DND-41 (cell line): Measurements from ENCODE around the gene NF1.

Experiments used
- ATAC-seq: fragments of 200-7000 bp; cut with Tn5 transposase; 3 replicates; pipeline ENCODE4 v1.9.1; 2021; ENCODE audit warnings: low read depth; ENCODE audit not compliant: insufficient read depth
- DNase-seq: peaks from one replicate; pipeline ENCODE4 v3.0.0-alpha.2; 2020
- H2AFZ ChIP-seq: 2 replicates; pipeline ENCODE4 v1.6.0; 2012; ENCODE audit warnings: low read depth, low read length
- H3K27ac ChIP-seq: 2 replicates; pipeline ENCODE4 v1.5.1; 2012; ENCODE audit warnings: low read length, inconsistent platforms
- H3K27me3 ChIP-seq: fragments of 200-600 bp; sonication (generic); 2 replicates; pipeline ENCODE4 v1.6.0; 2012; ENCODE audit warnings: low read length, mild to moderate bottlenecking, inconsistent platforms; ENCODE audit not compliant: insufficient read depth, poor library complexity
- H3K36me3 ChIP-seq: 2 replicates; pipeline ENCODE4 v1.5.1; 2012; ENCODE audit warnings: low read length, inconsistent platforms; ENCODE audit not compliant: insufficient read depth
- H3K4me1 ChIP-seq: 2 replicates; pipeline ENCODE4 v1.5.1; 2012; ENCODE audit warnings: mild to moderate bottlenecking, low read length; ENCODE audit not compliant: insufficient read depth
- H3K4me2 ChIP-seq: 2 replicates; pipeline ENCODE4 v1.6.0; 2012; ENCODE audit warnings: mild to moderate bottlenecking, moderate library complexity, low read length, inconsistent platforms; ENCODE audit not compliant: insufficient read depth
- H3K4me3 ChIP-seq, 2 experiments: fragments of 200-600 bp in 1 of 2; shearing (Covaris generic) in 1 of 2; 2 replicates each; pipeline ENCODE4 v1.5.1; 2012 to 2016; ENCODE audit warnings: inconsistent platforms in 2 of 2, low read length in 2 of 2, mild to moderate bottlenecking in 2 of 2, low read depth in 1 of 2, moderate library complexity in 1 of 2
- H3K79me2 ChIP-seq: 2 replicates; pipeline ENCODE4 v1.6.0; 2012; ENCODE audit warnings: low read length, inconsistent platforms; ENCODE audit not compliant: insufficient read depth
- H3K9ac ChIP-seq: 2 replicates; pipeline ENCODE4 v1.6.0; 2012; ENCODE audit warnings: low read depth, mild to moderate bottlenecking, inconsistent platforms, low read length, moderate library complexity
- H3K9me3 ChIP-seq: 2 replicates; pipeline ENCODE4 v1.5.1; 2012; ENCODE audit warnings: low read length, moderate library complexity, mild to moderate bottlenecking, inconsistent platforms; ENCODE audit not compliant: insufficient read depth, severe bottlenecking
- H4K20me1 ChIP-seq: 2 replicates; pipeline ENCODE4 v1.6.0; 2012; ENCODE audit warnings: low read length; ENCODE audit not compliant: insufficient read depth
- EZH2 ChIP-seq: IDR thresholded peaks from 3 replicates; pipeline ENCODE4 v1.6.1; 2012; ENCODE audit warnings: borderline replicate concordance, low read depth, mild to moderate bottlenecking, moderate library complexity, low read length, inconsistent platforms; ENCODE audit not compliant: severe bottlenecking
- TF ChIP-seq, protein P1 (sequence below): IDR thresholded peaks from 2 replicates; pipeline ENCODE4 v1.5.1; 2012; ENCODE audit warnings: borderline replicate concordance, low read length, moderate library complexity, mild to moderate bottlenecking; ENCODE audit not compliant: poor library complexity, severe bottlenecking; ENCODE audit errors: extremely low read depth

NF1 gene

DNA sequence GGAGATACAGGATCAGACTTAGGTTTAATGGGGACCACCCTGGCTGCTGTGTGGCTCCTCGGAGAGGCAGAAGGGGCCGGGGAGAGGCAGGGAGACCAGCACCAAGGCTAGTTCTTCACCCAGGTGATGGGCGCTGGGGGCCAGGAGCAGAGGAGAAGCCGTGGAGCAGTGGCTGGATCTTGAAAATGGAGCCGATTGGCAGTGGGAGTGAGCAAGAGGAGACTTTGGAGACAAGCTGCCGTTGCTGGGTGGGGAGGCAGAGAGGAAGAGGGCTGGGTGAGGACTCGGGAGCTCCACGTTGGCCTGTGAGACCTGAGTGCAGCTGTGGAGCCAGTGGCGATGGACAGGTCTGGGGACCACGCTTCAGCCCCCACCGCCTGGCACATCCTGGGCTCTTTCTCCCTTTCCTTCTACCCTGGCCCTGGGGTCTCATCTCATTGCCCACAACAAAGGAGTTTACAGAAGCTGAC lies 305.7 kb downstream of the NF1 start:
- Histone ChIP-seq H3K9me3 (no peaks in the 10 kb centered on the region), H4K20me1 (no peaks in the 10 kb centered on the region), H3K4me3 (no peak overlapping the region), H3K27me3 (no peaks in the 10 kb centered on the region), H2AFZ (no peak overlapping the region), H3K36me3 (no peaks in the 10 kb centered on the region), H3K9ac (no peak overlapping the region), H3K27ac (no peak overlapping the region), H3K79me2 (no peaks in the 10 kb centered on the region), H3K4me1 (no peaks in the 10 kb centered on the region), H3K4me2 (no peak overlapping the region)
- DNase-seq (no peak), ATAC-seq (no peak)
- TF ChIP-seq EZH2 = no peak
- TF ChIP-seq, protein P1, sequence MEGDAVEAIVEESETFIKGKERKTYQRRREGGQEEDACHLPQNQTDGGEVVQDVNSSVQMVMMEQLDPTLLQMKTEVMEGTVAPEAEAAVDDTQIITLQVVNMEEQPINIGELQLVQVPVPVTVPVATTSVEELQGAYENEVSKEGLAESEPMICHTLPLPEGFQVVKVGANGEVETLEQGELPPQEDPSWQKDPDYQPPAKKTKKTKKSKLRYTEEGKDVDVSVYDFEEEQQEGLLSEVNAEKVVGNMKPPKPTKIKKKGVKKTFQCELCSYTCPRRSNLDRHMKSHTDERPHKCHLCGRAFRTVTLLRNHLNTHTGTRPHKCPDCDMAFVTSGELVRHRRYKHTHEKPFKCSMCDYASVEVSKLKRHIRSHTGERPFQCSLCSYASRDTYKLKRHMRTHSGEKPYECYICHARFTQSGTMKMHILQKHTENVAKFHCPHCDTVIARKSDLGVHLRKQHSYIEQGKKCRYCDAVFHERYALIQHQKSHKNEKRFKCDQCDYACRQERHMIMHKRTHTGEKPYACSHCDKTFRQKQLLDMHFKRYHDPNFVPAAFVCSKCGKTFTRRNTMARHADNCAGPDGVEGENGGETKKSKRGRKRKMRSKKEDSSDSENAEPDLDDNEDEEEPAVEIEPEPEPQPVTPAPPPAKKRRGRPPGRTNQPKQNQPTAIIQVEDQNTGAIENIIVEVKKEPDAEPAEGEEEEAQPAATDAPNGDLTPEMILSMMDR = no peak

DNA sequence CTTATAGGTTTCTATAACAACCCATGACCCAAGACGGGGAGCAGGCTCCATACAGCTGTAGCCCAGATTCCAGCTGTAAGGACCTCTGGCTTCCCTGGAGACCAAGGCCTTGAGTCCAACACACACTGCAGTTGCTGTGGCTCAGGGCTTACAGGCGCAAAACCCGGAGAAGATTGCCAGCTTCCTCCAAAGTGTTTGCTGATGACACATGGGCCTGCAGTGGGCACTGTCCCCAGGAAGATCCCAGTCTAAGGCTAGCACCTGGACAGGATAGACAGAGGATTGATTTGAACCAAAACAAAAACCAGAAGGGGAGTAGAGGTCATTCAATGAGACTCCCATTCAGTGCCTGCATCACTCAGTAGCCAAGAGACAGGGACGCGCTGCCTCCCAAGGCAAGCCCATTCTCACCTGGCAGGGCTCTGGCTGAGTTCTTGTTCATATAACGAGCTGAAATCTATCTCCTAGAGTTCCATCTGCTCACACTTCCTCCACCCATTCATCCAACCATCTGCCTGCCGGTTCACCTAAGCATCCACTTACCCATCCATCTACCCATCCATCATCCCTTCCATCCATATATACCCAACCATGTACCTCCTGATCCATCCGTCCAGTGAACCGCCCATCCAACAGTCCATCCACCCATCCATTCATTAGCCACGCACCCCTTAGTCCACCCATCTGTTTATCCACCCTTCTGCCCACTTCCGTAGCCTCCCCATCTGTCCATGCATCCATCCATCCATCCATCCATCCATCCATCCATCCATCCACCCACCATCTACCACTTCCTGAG lies 306.9 kb downstream of the NF1 start:
- no peaks in the 10 kb centered on the region for H4K20me1 ChIP-seq
- no peak overlapping the region for H3K4me2 ChIP-seq
- H3K79me2 ChIP-seq = no peaks in the 10 kb centered on the region
- H3K4me1 ChIP-seq = no peaks in the 10 kb centered on the region
- H3K27ac ChIP-seq = no peak overlapping the region
- no peaks in the 10 kb centered on the region for H3K27me3 ChIP-seq
- no peak overlapping the region for H3K9ac ChIP-seq
- TF ChIP-seq, protein P1 = no peak
- no peak for TF ChIP-seq EZH2
- DNase-seq (no peak), ATAC-seq (no peak)
- no peaks in the 10 kb centered on the region for H3K36me3 ChIP-seq
- H3K4me3 ChIP-seq = no peak overlapping the region
- H2AFZ ChIP-seq = no peak overlapping the region
- no peaks in the 10 kb centered on the region for H3K9me3 ChIP-seq

DNA sequence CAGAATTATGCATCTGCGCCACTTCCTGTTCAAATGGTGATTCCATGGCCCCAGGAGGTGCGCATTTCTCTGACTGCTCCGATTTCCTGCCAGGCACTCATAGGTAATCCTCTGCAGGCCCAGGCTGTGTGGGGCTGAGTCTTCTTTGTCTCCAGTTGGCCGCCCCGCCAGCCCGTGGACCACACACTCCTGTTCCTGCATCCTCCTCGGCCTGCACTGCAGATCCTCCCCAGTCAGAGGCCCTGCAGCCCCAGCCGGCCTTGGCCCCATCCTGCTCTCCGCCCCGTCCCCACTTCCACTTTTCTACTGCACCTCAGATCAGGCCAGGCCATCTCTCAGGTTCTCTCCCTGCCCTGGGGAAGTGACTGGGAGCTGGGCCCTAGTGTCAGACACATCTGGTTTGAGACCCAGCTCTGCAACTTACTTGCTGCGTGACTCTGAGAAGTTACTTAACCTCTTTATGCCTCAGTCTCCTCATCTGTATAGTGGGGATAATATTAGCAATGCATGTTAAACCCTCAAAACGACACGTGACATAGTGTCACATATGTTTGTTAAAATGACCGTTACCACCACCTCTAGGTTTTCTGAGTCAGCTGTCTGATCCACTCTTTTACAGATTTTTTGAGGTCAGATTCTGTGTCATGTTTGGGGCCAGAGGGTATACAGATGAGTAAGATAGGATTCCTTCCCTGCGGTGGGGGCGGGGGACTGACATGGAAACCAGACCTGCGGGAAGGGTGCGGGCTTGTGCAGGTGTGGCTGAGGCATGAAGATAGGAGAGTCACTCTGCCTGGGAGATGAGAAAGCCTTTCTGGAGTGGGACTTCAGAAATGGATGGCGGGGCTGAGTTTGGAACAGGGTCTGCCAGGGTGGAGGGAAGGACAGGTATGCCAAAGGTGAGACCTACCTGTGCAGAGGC lies 309.5 kb downstream of the NF1 start:
- Histone ChIP-seq H3K79me2 (no peaks in the 10 kb centered on the region), H3K27me3 (no peaks in the 10 kb centered on the region), H2AFZ (no peak overlapping the region), H4K20me1 (no peaks in the 10 kb centered on the region), H3K36me3 (no peaks in the 10 kb centered on the region), H3K4me3 (no peak overlapping the region), H3K9me3 (no peaks in the 10 kb centered on the region), H3K4me2 (no peak overlapping the region), H3K4me1 (no peaks in the 10 kb centered on the region), H3K27ac (no peak overlapping the region), H3K9ac (no peak overlapping the region)
- ATAC-seq = no peak
- no peak for DNase-seq
- TF ChIP-seq, protein P1 = no peak
- TF ChIP-seq EZH2 = no peak
